ENCODE measurements around the gene TCF23.
"Not testable (repeated sequence)": the region's sequence is repeated elsewhere in the genome, so short reads cannot be mapped to it uniquely, and the experiment has no call there.

GRCh38 chr2:27175781-27176180 is 27.0 kb downstream of the TCF23 start:
- not testable (repeated sequence) for TF ChIP-seq CTCF (IDR thresholded peaks at IDR 0.05; ENCODE audit: low read depth, low read length, missing input control); YY1 (IDR thresholded peaks at IDR 0.05); MAX (IDR thresholded peaks at IDR 0.05); TAF1 (conservative IDR thresholded peaks at IDR 0.05); JUND (IDR thresholded peaks at IDR 0.05); RAD21 (IDR thresholded peaks at IDR 0.05); HNF4A (conservative IDR thresholded peaks at IDR 0.05); GABPA (IDR thresholded peaks at IDR 0.05 in 1 of 2, conservative IDR thresholded peaks at IDR 0.05 in 1 of 2); ZBTB33 (IDR thresholded peaks at IDR 0.05); SP1 (IDR thresholded peaks at IDR 0.05)
- TF ChIP-seq, protein P1, sequence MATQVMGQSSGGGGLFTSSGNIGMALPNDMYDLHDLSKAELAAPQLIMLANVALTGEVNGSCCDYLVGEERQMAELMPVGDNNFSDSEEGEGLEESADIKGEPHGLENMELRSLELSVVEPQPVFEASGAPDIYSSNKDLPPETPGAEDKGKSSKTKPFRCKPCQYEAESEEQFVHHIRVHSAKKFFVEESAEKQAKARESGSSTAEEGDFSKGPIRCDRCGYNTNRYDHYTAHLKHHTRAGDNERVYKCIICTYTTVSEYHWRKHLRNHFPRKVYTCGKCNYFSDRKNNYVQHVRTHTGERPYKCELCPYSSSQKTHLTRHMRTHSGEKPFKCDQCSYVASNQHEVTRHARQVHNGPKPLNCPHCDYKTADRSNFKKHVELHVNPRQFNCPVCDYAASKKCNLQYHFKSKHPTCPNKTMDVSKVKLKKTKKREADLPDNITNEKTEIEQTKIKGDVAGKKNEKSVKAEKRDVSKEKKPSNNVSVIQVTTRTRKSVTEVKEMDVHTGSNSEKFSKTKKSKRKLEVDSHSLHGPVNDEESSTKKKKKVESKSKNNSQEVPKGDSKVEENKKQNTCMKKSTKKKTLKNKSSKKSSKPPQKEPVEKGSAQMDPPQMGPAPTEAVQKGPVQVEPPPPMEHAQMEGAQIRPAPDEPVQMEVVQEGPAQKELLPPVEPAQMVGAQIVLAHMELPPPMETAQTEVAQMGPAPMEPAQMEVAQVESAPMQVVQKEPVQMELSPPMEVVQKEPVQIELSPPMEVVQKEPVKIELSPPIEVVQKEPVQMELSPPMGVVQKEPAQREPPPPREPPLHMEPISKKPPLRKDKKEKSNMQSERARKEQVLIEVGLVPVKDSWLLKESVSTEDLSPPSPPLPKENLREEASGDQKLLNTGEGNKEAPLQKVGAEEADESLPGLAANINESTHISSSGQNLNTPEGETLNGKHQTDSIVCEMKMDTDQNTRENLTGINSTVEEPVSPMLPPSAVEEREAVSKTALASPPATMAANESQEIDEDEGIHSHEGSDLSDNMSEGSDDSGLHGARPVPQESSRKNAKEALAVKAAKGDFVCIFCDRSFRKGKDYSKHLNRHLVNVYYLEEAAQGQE (IDR thresholded peaks at IDR 0.05): not testable (repeated sequence)
- TF ChIP-seq, protein P2, sequence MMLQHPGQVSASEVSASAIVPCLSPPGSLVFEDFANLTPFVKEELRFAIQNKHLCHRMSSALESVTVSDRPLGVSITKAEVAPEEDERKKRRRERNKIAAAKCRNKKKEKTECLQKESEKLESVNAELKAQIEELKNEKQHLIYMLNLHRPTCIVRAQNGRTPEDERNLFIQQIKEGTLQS (IDR thresholded peaks at IDR 0.05): not testable (repeated sequence)

Data from liver (tissue), 3 donors.